GM13976 (cell line): ENCODE results near the gene RHOT2.

Source experiments
- DNase-seq: peaks from one replicate; pipeline ENCODE4 v3.0.0; 2012; ENCODE audit warnings: low spot score
- in situ Hi-C: fragments of 300-500 bp; cut with MboI; formaldehyde crosslinking; loops from one replicate; pipeline ENCODE4 v1.12.0; 2022; ENCODE audit warnings: low sequenced_read_pairs, mixed read lengths, inconsistent platforms; ENCODE audit not compliant: unreplicated experiment
- TF ChIP-seq, protein P1 (sequence below): IDR thresholded peaks from 2 replicates; pipeline ENCODE4 v1.5.1; 2012; ENCODE audit warnings: borderline replicate concordance, mild to moderate bottlenecking; ENCODE audit not compliant: insufficient read depth; ENCODE audit errors: extremely low read depth, missing control alignments, control extremely low read depth

Gene RHOT2

DNA sequence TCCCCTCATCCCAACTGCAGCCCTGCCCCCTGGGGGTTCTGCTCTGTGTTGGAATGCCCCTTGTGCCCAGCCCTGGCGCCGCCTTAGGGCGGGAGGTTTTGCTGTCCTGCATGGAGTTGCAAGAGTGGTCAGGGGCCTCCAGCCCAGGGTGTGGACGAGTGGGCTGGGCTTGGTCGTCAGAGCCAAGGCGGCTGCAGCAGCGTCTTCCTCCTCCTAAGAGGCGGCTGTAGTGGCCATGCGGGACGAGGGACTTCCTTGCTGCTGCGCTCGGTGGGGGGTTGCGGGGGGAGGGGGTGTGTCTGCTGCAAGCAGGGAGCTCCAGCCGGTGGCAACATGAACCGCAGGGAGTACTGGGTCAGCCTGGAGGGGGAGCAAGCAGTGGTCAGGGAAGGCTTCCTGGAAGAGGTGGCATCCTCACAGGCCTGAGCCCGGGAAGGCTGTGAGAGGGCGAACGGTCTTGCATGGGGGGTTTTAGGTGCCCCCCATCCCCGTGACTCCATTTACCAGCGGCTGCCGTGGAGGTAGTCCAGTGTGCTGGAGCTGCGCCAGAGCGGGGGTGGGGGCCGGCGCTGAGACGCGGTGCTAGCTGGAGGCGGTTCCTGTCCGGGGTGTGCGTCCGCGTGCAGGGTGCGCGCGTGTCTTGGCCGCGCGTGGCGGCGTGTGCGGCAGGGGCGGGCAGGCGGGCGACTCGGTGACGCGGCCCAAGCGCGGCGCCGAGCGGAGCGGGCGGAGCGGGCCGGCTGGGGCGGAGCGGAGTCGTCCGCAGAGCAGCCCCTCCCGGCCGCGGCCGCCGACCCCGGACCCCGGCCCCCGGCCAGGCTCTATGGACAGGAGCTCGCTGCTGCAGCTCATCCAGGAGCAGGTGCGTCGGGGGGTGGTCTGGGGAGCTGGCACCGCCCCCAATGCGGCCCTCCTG is 7.3 kb downstream of the RHOT2 start, which contains the start of gene RHBDL1:
Gene RHBDL1 (plus strand): TSS at position 704 of the 916 bp plus-strand sequence. CDS start 120 bp downstream, at position 824.
- in situ Hi-C loops, result no loop called here
- DNase-seq, result no peak
- TF ChIP-seq, protein P1, sequence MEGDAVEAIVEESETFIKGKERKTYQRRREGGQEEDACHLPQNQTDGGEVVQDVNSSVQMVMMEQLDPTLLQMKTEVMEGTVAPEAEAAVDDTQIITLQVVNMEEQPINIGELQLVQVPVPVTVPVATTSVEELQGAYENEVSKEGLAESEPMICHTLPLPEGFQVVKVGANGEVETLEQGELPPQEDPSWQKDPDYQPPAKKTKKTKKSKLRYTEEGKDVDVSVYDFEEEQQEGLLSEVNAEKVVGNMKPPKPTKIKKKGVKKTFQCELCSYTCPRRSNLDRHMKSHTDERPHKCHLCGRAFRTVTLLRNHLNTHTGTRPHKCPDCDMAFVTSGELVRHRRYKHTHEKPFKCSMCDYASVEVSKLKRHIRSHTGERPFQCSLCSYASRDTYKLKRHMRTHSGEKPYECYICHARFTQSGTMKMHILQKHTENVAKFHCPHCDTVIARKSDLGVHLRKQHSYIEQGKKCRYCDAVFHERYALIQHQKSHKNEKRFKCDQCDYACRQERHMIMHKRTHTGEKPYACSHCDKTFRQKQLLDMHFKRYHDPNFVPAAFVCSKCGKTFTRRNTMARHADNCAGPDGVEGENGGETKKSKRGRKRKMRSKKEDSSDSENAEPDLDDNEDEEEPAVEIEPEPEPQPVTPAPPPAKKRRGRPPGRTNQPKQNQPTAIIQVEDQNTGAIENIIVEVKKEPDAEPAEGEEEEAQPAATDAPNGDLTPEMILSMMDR, result no peak

DNA sequence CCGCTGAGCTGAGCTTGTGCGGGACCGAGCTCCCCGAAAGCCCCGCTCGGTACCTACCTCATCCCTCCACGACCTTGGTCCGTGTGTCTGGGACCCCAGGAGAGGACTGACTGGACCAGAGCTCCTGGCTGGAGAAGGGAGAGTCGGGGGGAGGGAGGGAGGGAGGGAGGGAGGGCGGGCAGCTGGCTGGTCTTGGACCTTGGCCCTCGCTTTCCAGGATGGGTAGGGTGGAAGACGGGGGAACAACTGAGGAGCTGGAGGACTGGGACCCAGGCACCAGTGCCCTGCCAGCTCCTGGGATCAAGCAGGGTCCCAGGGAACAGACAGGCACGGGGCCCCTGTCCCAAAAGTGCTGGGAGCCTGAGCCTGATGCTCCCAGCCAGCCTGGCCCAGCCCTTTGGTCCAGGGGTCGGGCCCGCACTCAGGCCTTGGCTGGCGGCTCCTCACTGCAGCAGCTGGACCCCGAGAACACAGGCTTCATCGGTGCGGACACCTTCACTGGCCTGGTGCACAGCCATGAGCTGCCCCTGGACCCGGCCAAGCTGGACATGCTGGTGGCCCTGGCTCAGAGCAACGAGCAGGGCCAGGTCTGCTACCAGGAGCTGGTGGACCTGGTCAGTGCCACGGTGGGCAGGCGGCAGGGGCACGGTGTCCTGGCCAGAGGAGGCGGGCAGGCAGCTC is 8.1 kb downstream of the RHOT2 start:
- DNase-seq, result no peak
- TF ChIP-seq, protein P1, result no peak
- in situ Hi-C loops, result no loop called here

DNA sequence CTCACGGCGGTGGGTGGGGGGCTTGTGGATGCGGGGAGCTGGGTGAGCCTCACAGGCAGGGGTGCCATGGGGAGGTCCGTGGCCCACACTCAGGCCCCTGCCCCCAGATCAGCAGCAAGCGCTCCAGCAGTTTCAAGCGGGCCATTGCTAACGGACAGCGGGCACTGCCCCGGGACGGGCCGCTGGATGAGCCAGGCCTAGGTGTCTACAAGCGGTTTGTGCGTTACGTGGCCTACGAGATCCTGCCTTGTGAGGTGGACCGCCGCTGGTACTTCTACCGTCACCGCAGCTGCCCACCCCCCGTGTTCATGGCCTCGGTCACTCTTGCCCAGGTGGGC is 8.6 kb downstream of the RHOT2 start:
- in situ Hi-C loops, result no loop called here
- DNase-seq, result no peak
- TF ChIP-seq, protein P1, result no peak

DNA sequence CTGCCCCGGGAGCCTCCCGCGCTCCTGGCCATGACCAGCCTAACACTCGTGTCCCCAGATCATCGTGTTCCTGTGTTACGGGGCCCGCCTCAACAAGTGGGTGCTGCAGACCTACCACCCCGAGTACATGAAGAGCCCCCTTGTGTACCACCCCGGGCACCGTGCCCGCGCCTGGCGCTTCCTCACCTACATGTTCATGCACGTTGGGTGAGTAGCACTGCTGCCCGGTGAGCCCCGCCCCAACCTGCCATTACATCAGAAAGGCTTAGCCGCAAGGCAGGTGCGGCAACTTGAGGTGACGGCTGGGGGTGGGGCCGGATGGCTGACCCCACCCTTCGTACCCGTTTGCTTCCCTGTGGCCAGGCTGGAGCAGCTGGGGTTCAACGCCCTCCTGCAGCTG is 9.0 kb downstream of the RHOT2 start:
- DNase-seq, result no peak
- TF ChIP-seq, protein P1, result no peak
- in situ Hi-C loops, result no loop called here

DNA sequence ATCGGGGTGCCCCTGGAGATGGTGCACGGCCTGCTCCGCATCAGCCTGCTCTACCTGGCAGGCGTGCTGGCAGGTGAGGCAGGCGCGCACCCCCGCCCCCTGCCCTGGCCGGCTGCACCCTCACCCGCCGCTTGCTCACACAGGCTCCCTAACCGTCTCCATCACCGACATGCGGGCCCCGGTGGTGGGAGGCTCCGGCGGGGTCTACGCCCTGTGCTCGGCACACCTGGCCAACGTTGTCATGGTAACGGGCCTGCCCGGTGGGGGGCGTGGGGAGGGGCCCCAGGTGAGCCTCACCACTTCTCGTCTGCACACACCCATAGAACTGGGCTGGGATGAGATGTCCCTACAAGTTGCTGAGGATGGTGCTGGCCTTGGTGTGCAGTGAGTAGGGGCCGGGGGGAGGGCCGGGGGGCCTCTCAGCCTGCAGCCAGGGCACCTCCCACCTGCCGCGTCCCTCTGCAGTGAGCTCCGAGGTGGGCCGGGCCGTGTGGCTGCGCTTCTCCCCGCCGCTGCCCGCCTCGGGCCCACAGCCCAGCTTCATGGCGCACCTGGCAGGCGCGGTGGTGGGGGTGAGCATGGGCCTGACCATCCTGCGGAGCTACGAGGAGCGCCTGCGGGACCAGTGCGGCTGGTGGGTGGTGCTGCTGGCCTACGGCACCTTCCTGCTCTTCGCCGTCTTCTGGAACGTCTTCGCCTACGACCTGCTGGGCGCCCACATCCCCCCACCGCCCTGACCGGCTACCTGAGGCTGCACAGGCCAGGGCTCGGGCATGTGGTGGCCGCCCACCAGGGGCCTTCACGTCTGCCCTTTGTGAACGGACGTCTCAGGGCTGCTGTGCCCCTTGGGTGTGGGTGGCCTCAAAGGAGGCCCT is 9.6 kb downstream of the RHOT2 start:
- no peak for DNase-seq
- in situ Hi-C loops, result no loop called here
- TF ChIP-seq, protein P1, result no peak
